ENCODE results near the gene PADI2.
A peak's percentile ranks its signal among the peaks of the same experiment; 100 is the strongest.

The PADI2 gene

DNA sequence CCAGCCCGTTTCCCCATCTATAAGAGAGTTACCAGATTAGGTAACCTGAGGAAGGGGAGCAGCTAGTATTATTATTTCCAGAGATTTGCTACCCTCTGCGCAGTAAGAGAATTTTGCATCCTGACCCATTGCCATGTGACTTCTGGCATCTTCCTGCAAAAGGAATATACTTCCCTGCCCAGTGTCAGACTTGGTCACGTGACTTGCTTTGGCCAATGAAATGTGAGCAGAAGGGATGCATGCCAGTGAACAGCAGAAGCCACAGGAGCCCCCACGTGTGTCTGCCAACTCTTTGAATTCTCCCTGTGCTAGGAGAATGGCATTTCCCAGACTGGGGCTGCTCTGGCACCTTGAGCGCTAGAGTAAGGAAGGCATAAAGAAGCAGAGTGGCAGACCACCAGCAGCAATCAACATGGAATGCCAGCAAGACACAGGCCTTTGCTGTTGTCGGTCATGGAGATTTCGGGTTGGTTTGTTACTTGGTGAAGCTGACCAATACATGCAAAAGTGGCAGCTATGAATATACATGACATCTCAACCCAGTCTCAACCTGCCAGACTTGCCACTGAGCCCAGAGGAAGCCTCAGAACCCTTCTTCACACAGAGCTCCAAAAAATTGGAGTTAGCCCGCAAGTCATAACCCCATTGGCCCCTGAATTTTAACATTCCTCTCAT is 39.0 kb downstream of the PADI2 start:
- Histone ChIP-seq H3K4me3 (no peak overlapping the region), H3K4me1 (no peaks in the 10 kb centered on the region), H3K27ac (no peak overlapping the region), H4K20me1 (no peaks in the 10 kb centered on the region), H3K4me2 (no peak overlapping the region), H3K27me3 (no peaks in the 10 kb centered on the region), H3K9ac (no peak overlapping the region), H3K9me3 (no peaks in the 10 kb centered on the region), H3K36me3 (no peaks in the 10 kb centered on the region)
- no peak for TF ChIP-seq Cebpa-rat (IDR thresholded peaks at IDR 0.05)

DNA sequence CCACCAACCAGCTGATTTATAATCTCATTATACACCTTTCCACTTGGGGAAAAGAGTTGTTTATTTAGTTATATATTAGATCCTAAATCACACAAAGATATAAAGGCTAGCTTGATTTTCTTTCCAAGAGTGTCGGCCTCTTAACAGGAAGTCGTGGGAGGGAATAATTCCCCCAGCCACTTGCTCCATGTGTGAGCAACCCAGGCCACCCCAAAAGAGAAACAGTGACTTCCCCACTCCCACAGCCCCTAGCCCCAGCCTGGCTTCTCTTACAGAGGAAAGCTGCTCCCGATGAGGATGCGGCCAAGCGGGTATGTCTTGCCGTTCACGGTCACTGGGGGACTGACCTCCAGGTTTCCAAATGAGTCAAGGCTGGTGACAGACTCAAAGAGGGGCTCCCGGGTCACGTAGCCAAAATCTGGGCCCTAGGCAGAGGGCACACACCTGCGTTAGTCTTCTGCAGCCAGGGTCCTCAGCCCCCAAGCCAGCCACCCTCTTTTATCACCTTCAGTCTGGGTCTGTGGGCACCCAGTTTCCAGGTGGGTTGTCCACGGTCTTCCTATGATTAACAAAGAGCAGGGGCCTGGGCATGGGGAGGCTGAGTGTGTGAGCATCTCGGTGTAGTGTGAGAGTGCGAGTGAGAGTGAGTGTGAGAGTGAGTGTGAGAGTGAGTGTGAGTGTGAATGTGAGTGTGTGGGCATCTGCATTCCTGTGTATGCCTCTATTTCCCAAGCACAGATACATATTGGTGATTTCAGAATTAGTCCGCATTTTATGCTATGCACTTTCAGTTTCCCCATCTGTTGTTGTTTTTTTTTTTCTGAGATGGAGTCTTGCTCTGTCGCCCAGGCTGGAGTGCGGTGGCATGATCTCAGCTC is 40.0 kb downstream of the PADI2 start:
- no peaks in the 10 kb centered on the region for H3K36me3 ChIP-seq
- no peaks in the 10 kb centered on the region for H3K9me3 ChIP-seq
- H3K27ac ChIP-seq = no peak overlapping the region
- no peaks in the 10 kb centered on the region for H4K20me1 ChIP-seq
- TF ChIP-seq Cebpa-rat (IDR thresholded peaks at IDR 0.05) = peak; percentile 66; the same call in 1 of the 2 replicates
- H3K4me1 ChIP-seq = no peaks in the 10 kb centered on the region
- H3K27me3 ChIP-seq = no peaks in the 10 kb centered on the region
- no peak overlapping the region for H3K4me3 ChIP-seq
- H3K4me2 ChIP-seq = no peak overlapping the region
- no peak overlapping the region for H3K9ac ChIP-seq

DNA sequence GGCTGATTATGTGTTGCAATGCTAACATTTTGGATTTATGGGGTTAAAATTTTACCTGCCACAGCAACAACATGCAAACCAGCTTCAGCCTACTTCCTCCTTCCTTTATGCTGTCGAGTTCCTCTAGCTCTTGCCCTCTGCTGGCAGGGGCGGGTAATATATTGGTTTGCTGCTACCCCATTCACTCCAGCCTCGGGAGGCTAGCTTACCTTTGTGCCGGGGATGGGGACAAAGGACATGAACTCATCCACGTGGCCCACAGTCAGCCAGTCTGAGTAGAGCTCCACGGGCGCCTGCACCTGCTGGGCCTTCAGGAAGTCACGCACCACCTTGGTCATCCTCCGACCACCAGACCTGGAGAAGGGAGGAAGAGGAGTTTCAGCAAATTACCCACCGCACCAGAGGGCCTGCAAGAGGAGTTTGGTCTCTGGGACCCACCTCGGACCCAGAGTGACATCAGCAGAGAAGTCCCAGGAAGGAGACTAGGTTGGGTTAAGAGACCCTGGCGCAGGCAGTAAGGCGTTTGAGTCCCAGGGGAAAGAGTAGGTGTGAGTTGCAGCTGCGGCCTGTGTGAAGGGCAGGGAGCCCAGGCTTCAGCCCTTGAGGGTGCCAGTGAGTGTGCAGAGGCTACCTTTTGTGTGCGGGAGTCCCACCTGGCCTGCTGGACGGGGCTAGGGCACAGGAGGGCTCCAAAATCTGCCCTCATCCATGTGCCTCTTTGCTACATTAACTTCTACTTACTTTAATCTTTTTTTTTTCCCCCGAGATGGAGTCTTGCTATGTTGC is 43.6 kb downstream of the PADI2 start:
- no peak overlapping the region for H3K4me3 ChIP-seq
- H3K27me3 ChIP-seq = no peaks in the 10 kb centered on the region
- no peaks in the 10 kb centered on the region for H3K4me1 ChIP-seq
- no peak overlapping the region for H3K9ac ChIP-seq
- no peak; the same call in 1 of the 2 replicates for TF ChIP-seq Cebpa-rat (IDR thresholded peaks at IDR 0.05)
- no peak overlapping the region for H3K27ac ChIP-seq
- H4K20me1 ChIP-seq = no peaks in the 10 kb centered on the region
- H3K4me2 ChIP-seq = no peak overlapping the region
- no peaks in the 10 kb centered on the region for H3K36me3 ChIP-seq
- no peaks in the 10 kb centered on the region for H3K9me3 ChIP-seq

GRCh38 chr1:17071794-17072193 is 47.5 kb downstream of the PADI2 start:
- no peak overlapping the region for H3K4me2 ChIP-seq
- no peak for TF ChIP-seq Cebpa-rat (IDR thresholded peaks at IDR 0.05)
- H4K20me1 ChIP-seq = no peaks in the 10 kb centered on the region
- no peaks in the 10 kb centered on the region for H3K4me1 ChIP-seq
- H3K9ac ChIP-seq = no peak overlapping the region
- no peak overlapping the region for H3K4me3 ChIP-seq
- H3K27me3 ChIP-seq = no peaks in the 10 kb centered on the region
- H3K36me3 ChIP-seq = no peaks in the 10 kb centered on the region
- no peak overlapping the region for H3K27ac ChIP-seq
- no peaks in the 10 kb centered on the region for H3K9me3 ChIP-seq

DNA sequence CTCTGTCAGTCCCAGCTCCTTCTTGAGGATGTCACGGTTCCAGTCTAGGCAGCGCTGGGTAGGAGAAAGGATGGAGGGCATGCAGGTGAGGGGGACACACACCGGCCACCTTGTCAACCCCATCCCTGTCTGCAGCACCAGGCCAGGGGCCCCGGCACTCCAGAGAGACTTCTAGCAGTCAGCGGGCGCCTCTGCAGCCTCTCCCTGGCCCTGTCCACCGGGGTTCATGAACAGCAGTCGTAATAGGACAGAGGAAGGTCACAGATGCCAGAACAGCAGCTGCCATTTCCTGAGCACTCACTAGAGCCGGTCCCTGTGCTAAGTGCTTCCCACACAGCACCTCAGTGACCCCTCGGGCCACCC is 49.1 kb downstream of the PADI2 start:
- no peak overlapping the region for H3K4me3 ChIP-seq
- H3K9me3 ChIP-seq = peaks cover 14% of the 10 kb centered on the region
- H3K9ac ChIP-seq = no peak overlapping the region
- no peaks in the 10 kb centered on the region for H3K36me3 ChIP-seq
- H3K27ac ChIP-seq = no peak overlapping the region
- H3K27me3 ChIP-seq = no peaks in the 10 kb centered on the region
- no peaks in the 10 kb centered on the region for H3K4me1 ChIP-seq
- no peak overlapping the region for H3K4me2 ChIP-seq
- no peak for TF ChIP-seq Cebpa-rat (IDR thresholded peaks at IDR 0.05)
- no peaks in the 10 kb centered on the region for H4K20me1 ChIP-seq

- Histone ChIP-seq H3K9ac (no peak overlapping the region), H3K4me1 (no peaks in the 10 kb centered on the region), H3K4me3 (no peak overlapping the region), H4K20me1 (no peaks in the 10 kb centered on the region), H3K27me3 (no peaks in the 10 kb centered on the region), H3K4me2 (no peak overlapping the region), H3K27ac (no peak overlapping the region), H3K9me3 (peaks cover 19% of the 10 kb centered on the region), H3K36me3 (no peaks in the 10 kb centered on the region)
- TF ChIP-seq Cebpa-rat (IDR thresholded peaks at IDR 0.05) = peak; percentile 28; the same call in 1 of the 2 replicates
Observed at GRCh38 chr1:17069452-17070162, 49.6 kb downstream of the PADI2 start.

DNA sequence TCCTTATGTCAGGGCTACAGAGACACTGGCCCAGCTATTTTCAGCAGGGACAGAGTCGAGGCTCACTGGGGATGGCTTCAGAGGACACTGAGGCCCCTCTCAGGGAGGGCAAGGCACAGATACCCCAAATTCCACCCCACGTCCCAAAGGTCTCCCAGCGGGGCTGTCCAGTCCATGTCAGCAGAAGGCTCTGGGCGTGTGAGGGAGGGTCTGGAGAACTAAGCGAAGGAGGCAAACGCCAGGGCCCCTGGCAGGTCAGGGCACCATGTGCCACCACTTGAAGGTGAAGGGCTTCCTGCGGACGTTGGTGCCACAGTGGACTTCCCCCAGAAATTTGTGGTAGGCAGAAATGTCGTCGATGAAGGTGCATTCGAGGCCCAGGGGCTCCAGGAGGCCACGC is 50.5 kb downstream of the PADI2 start:
- H3K9me3 ChIP-seq = peaks cover 26% of the 10 kb centered on the region
- H3K4me2 ChIP-seq = no peak overlapping the region
- no peaks in the 10 kb centered on the region for H3K27me3 ChIP-seq
- H4K20me1 ChIP-seq = no peaks in the 10 kb centered on the region
- H3K9ac ChIP-seq = no peak overlapping the region
- H3K36me3 ChIP-seq = no peaks in the 10 kb centered on the region
- no peaks in the 10 kb centered on the region for H3K4me1 ChIP-seq
- no peak overlapping the region for H3K4me3 ChIP-seq
- H3K27ac ChIP-seq = no peak overlapping the region
- TF ChIP-seq Cebpa-rat (IDR thresholded peaks at IDR 0.05) = peak; percentile 36; the same call in 1 of the 2 replicates

GRCh38 chr1:17067465-17068240 is 51.6 kb downstream of the PADI2 start:
- Histone ChIP-seq H3K27ac (no peak overlapping the region), H3K4me2 (no peak overlapping the region), H3K9ac (no peak overlapping the region), H3K27me3 (no peaks in the 10 kb centered on the region), H3K4me3 (no peak overlapping the region), H3K4me1 (no peaks in the 10 kb centered on the region), H3K9me3 (peaks cover 26% of the 10 kb centered on the region), H3K36me3 (no peaks in the 10 kb centered on the region), H4K20me1 (no peaks in the 10 kb centered on the region)
- TF ChIP-seq Cebpa-rat (IDR thresholded peaks at IDR 0.05) = no peak

- no peak for TF ChIP-seq Cebpa-rat (IDR thresholded peaks at IDR 0.05)
- Histone ChIP-seq H3K9ac (no peak overlapping the region), H3K4me3 (no peak overlapping the region), H3K27ac (no peak overlapping the region), H4K20me1 (no peaks in the 10 kb centered on the region), H3K36me3 (no peaks in the 10 kb centered on the region), H3K27me3 (no peaks in the 10 kb centered on the region), H3K4me1 (no peaks in the 10 kb centered on the region), H3K9me3 (peaks cover 26% of the 10 kb centered on the region), H3K4me2 (no peak overlapping the region)
Observed at GRCh38 chr1:17067069-17067426, 52.2 kb downstream of the PADI2 start.

Data from BLaER1 (cell line).